Endothelial cell (in vitro differentiated cells): ENCODE results near the gene ADAMTS16. TPM values are rescaled to one million over a fixed set of nuclear protein-coding genes. Genes with fewer than 3 reads are reported as not detected.

ENCODE experiments used
- DNase-seq: peaks from one replicate; pipeline ENCODE4 v3.0.0; 2021; ENCODE audit warnings: low spot score
- H3K27ac Mint-ChIP-seq: one replicate; pipeline ENCODE4 v1.8.0; 2021; ENCODE audit warnings: mixed read lengths, inconsistent platforms; ENCODE audit not compliant: unreplicated experiment
- H3K27me3 Mint-ChIP-seq: one replicate; pipeline ENCODE4 v1.8.0; 2021; ENCODE audit warnings: mild to moderate bottlenecking, moderate library complexity, mixed read lengths, inconsistent platforms; ENCODE audit not compliant: unreplicated experiment
- H3K36me3 Mint-ChIP-seq: one replicate; pipeline ENCODE4 v1.8.0; 2021; ENCODE audit warnings: mild to moderate bottlenecking, low read depth, mixed read lengths, inconsistent platforms; ENCODE audit not compliant: unreplicated experiment
- H3K4me1 Mint-ChIP-seq: one replicate; pipeline ENCODE4 v1.8.0; 2021; ENCODE audit warnings: mild to moderate bottlenecking, mixed read lengths, inconsistent platforms; ENCODE audit not compliant: unreplicated experiment
- H3K4me3 Mint-ChIP-seq: one replicate; pipeline ENCODE4 v1.8.0; 2021; ENCODE audit warnings: mild to moderate bottlenecking, mixed read lengths, inconsistent platforms; ENCODE audit not compliant: unreplicated experiment
- H3K9me3 Mint-ChIP-seq: one replicate; pipeline ENCODE4 v1.8.0; 2021; ENCODE audit warnings: mixed read lengths, inconsistent platforms; ENCODE audit not compliant: unreplicated experiment
- CTCF ChIP-seq: fragments of 200-600 bp; sonication (generic); IDR thresholded peaks from one replicate; pipeline ENCODE4 v1.5.0; 2021; ENCODE audit warnings: antibody characterized with exemption; ENCODE audit not compliant: unreplicated experiment
- total RNA-seq: library from RNA; stranded (reverse); fragmentation: NEBNext Ultra II Directional; extraction: Animal tissue kit (Norgen Biotek cat#: 25700); gene quantifications from one replicate; pipeline ENCODE4 v1.2.1, GENCODE V29; 2021; ENCODE audit not compliant: unreplicated experiment

ADAMTS16 gene
- total RNA-seq, 1 donor from 2014 or later, result 27.8 TPM

GRCh38 chr5:5306696-5307095 is 166.6 kb downstream of the ADAMTS16 start:
- TF ChIP-seq CTCF, result no peak
- Mint-ChIP-seq H3K36me3 (peaks cover 19% of the 10 kb centered on the region), H3K27ac (no peak overlapping the region), H3K9me3 (no peaks in the 10 kb centered on the region), H3K4me3 (no peak overlapping the region), H3K4me1 (peaks cover 21% of the 10 kb centered on the region), H3K27me3 (peaks cover 31% of the 10 kb centered on the region)
- no peak for DNase-seq

- no peak overlapping the region for H3K4me3 Mint-ChIP-seq
- no peaks in the 10 kb centered on the region for H3K9me3 Mint-ChIP-seq
- no peak for TF ChIP-seq CTCF
- peaks cover 13% of the 10 kb centered on the region for H3K36me3 Mint-ChIP-seq
- H3K4me1 Mint-ChIP-seq, result peaks cover 22% of the 10 kb centered on the region
- H3K27me3 Mint-ChIP-seq, result peaks cover 26% of the 10 kb centered on the region
- H3K27ac Mint-ChIP-seq, result no peak overlapping the region
- no peak for DNase-seq
Observed at GRCh38 chr5:5308319-5308718, 168.2 kb downstream of the ADAMTS16 start.

GRCh38 chr5:5309645-5310044 is 169.5 kb downstream of the ADAMTS16 start:
- Mint-ChIP-seq H3K36me3 (peaks cover 7% of the 10 kb centered on the region), H3K9me3 (no peaks in the 10 kb centered on the region), H3K4me1 (peaks cover 8% of the 10 kb centered on the region), H3K27me3 (peaks cover 28% of the 10 kb centered on the region), H3K27ac (no peak overlapping the region), H3K4me3 (no peak overlapping the region)
- TF ChIP-seq CTCF, result no peak
- DNase-seq, result no peak

GRCh38 chr5:5313101-5313635 is 173.0 kb downstream of the ADAMTS16 start:
- Mint-ChIP-seq H3K9me3 (no peaks in the 10 kb centered on the region), H3K4me1 (peaks cover 5% of the 10 kb centered on the region), H3K27me3 (peaks cover 18% of the 10 kb centered on the region), H3K4me3 (no peak overlapping the region), H3K36me3 (peaks cover 7% of the 10 kb centered on the region), H3K27ac (no peak overlapping the region)
- no peak for TF ChIP-seq CTCF
- no peak for DNase-seq

- DNase-seq, result no peak
- peaks cover 5% of the 10 kb centered on the region for H3K4me1 Mint-ChIP-seq
- TF ChIP-seq CTCF, result no peak
- no peaks in the 10 kb centered on the region for H3K9me3 Mint-ChIP-seq
- no peak overlapping the region for H3K4me3 Mint-ChIP-seq
- peaks cover 5% of the 10 kb centered on the region for H3K36me3 Mint-ChIP-seq
- H3K27me3 Mint-ChIP-seq, result peaks cover 18% of the 10 kb centered on the region
- no peak overlapping the region for H3K27ac Mint-ChIP-seq
Observed at GRCh38 chr5:5314166-5314565, 174.0 kb downstream of the ADAMTS16 start.
